D721Med (cell line): ENCODE data around the gene SLC35A2.
A peak's percentile ranks its signal among the peaks of the same experiment; 100 is the strongest.

Experiments used
- DNase-seq: peaks from one replicate; pipeline ENCODE4 v3.0.0; 2011; ENCODE audit warnings: low spot score; ENCODE audit not compliant: insufficient read length
- FAIRE-seq: peaks from 2 replicates; lab custom pipeline; 2011; peaks lifted over from hg19 to GRCh38; lab: Jason Lieb, UNC
- TF ChIP-seq, protein P1 (sequence below): IDR thresholded peaks from 2 replicates; pipeline ENCODE4 v1.5.1; 2012; ENCODE audit warnings: mild to moderate bottlenecking, control low read depth; ENCODE audit not compliant: insufficient read depth; ENCODE audit errors: missing control alignments

SLC35A2 gene

GRCh38 chrX:48901069-48901468 lies 10.4 kb downstream of the SLC35A2 start:
- no peak for DNase-seq
- TF ChIP-seq, protein P1, sequence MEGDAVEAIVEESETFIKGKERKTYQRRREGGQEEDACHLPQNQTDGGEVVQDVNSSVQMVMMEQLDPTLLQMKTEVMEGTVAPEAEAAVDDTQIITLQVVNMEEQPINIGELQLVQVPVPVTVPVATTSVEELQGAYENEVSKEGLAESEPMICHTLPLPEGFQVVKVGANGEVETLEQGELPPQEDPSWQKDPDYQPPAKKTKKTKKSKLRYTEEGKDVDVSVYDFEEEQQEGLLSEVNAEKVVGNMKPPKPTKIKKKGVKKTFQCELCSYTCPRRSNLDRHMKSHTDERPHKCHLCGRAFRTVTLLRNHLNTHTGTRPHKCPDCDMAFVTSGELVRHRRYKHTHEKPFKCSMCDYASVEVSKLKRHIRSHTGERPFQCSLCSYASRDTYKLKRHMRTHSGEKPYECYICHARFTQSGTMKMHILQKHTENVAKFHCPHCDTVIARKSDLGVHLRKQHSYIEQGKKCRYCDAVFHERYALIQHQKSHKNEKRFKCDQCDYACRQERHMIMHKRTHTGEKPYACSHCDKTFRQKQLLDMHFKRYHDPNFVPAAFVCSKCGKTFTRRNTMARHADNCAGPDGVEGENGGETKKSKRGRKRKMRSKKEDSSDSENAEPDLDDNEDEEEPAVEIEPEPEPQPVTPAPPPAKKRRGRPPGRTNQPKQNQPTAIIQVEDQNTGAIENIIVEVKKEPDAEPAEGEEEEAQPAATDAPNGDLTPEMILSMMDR = no peak
- FAIRE-seq = no peak

DNA sequence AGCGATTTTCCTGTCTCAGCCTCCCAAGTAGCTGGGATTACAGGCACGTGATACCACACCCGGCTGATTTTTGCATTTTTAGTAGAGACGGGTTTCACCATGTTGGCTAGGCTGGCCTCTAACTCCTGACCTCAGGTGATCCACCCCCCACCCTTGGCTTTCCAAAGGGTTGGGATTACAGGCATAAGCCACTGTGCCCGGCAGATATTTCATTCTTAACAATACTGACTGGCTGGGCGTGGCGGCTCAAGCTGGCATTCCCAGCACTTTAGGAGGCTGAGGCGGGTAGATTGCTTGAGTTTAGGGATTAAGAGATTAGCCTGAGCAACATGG lies 12.4 kb downstream of the SLC35A2 start:
- DNase-seq = no peak
- FAIRE-seq = no peak
- TF ChIP-seq, protein P1 = no peak

DNA sequence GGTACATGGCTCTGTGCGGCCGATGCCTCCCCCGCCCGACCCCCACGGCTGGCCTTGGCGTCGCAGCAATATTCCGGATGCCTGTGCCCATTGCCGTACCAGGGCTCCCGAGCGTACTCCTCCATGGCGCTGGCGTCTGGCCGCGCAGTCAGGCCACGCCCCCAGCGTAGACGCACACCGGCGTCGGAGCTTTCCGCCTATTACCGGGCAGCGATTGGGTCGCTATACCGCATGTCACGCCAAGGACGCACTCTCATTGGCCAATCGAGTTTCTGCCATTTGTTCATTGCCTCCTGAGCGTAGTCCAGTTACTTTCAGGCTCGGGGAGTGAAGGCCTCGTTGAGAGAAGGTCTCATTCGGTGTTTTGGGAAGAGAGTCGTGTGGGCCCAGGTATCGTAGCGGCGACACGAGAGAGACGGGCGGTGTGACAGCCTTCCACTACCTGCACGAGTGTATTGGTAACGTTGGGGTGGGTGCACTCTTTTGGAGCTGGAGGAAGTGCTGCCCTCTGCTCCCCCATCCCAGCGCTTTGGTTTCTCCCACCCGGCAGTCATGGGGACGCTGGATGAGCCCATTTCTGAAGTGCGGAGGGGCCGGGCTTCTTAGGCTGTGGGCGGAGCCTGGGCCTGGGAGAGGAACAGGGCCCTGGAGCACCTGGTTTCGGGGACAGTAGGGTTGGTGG lies 13.7 kb downstream of the SLC35A2 start, which contains the start of the genes PQBP1 and TIMM17B:
PQBP1 (plus strand) TSS at position 306 of the 682 bp plus-strand sequence. CDS start 580 bp downstream, outside the sequence.
TIMM17B (minus strand) TSS at position 144 of the 682 bp plus-strand sequence; CDS start at position 125, 19 bp downstream.
- DNase-seq (peak; percentile 67), FAIRE-seq (peak; percentile 67)
- TF ChIP-seq, protein P1 = no peak

DNA sequence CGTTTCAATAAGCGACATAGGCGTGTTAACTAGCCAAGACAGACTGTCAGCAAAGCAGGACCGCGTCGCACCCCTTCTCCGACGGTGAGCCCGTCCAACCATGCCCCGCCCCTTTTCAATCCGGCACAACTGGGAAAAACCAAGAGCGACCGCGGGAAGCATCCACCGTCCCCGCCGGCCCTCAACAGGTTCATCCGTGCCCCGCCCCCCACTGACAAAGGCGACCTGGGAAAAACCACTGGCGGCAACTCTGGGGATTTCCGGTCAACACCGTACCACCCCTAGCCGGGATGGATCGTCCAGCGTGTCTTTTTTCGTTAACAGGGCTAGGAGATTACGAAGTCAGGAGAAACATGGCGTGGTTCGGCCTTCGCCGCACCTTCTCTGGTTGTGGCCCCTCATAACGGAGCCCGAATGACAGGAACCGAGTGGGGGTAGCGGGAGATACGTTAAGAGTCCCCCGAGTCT lies 14.3 kb downstream of the SLC35A2 start:
- TF ChIP-seq, protein P1 = no peak
- no peak for DNase-seq
- no peak for FAIRE-seq

DNA sequence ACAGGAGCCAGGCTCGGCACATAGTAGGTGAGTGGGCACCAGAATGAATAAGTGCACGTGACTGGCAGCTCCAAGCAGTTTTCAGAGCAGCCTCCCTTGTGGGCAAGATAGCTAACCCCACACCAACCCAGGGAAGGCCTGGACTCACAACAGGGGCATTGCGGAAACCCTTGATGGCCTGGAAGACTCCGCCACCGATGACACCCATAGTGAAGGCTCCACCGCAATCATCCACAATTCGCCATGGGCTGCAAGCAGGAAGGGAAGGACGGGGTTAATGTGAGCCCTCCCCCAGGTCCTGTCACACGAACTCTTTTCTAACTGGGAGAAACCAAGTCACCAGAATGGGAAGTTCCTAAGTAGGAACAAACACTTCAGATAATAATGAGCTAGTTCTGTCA lies 14.8 kb downstream of the SLC35A2 start:
- DNase-seq (no peak), FAIRE-seq (no peak)
- TF ChIP-seq, protein P1 = no peak

- TF ChIP-seq, protein P1 = no peak
- FAIRE-seq (no peak), DNase-seq (no peak)
These were observed 16.6 kb downstream of the SLC35A2 start for GRCh38 chrX:48894891-48895290.
